HepG2 (cell line): ENCODE results near the gene STX4. TPM values are rescaled to one million over a fixed set of nuclear protein-coding genes. Genes with fewer than 3 reads are reported as not detected.
A peak's percentile ranks its signal among the peaks of the same experiment; 100 is the strongest.

ENCODE experiments used
- AHR ChIP-seq: IDR thresholded peaks from 2 replicates; pipeline ENCODE4 v1.6.1; 2018; ENCODE audit warnings: missing genetic modification reagents, missing compliant biosample characterization
- CC2D1A ChIP-seq: sonication (generic); formaldehyde crosslinking; IDR thresholded peaks from 2 replicates; pipeline ENCODE4 v1.8.1; 2023; ENCODE audit warnings: mild to moderate bottlenecking, missing genetic modification reagents
- DPF2 ChIP-seq: sonication (generic); formaldehyde crosslinking; IDR thresholded peaks from 2 replicates; pipeline ENCODE4 v1.4.0; 2020; ENCODE audit warnings: mild to moderate bottlenecking, low read depth, missing genetic modification reagents, borderline replicate concordance
- HMGA1 ChIP-seq: sonication (generic); formaldehyde crosslinking; conservative IDR thresholded peaks from 2 replicates; pipeline ENCODE4 v1.4.0; 2020; ENCODE audit warnings: missing genetic modification reagents
- HOXD1 ChIP-seq: sonication (generic); formaldehyde crosslinking; IDR thresholded peaks from 2 replicates; pipeline ENCODE4 v1.5.0; 2020; ENCODE audit warnings: missing genetic modification reagents
- KDM6A ChIP-seq: IDR thresholded peaks from 2 replicates; pipeline ENCODE4 v1.6.1; 2016; ENCODE audit warnings: low read depth
- KMT2B ChIP-seq: IDR thresholded peaks from 2 replicates; pipeline ENCODE4 v1.6.1; 2016; ENCODE audit warnings: missing genetic modification reagents, missing compliant biosample characterization
- MEF2D ChIP-seq: sonication (generic); formaldehyde crosslinking; IDR thresholded peaks from 2 replicates; pipeline ENCODE4 v1.5.1; 2020; ENCODE audit warnings: mild to moderate bottlenecking, missing genetic modification reagents
- MTA1 ChIP-seq: sonication (generic); formaldehyde crosslinking; IDR thresholded peaks from 2 replicates; pipeline ENCODE4 v1.4.0; 2020; ENCODE audit warnings: missing genetic modification reagents, mild to moderate bottlenecking, borderline replicate concordance
- NFATC3 ChIP-seq: sonication (generic); formaldehyde crosslinking; IDR thresholded peaks from 2 replicates; pipeline ENCODE4 v1.5.1; 2020; ENCODE audit warnings: mild to moderate bottlenecking, missing genetic modification reagents
- PHF20 ChIP-seq: sonication (generic); formaldehyde crosslinking; IDR thresholded peaks from 2 replicates; pipeline ENCODE4 v1.5.0; 2020; ENCODE audit warnings: mild to moderate bottlenecking, missing genetic modification reagents
- PTBP1 ChIP-seq: fragments of 200-400 bp; formaldehyde crosslinking; IDR thresholded peaks from 2 replicates; pipeline ENCODE4 v1.6.1; 2018; ENCODE audit warnings: low read length, low read depth; ENCODE audit not compliant: poor library complexity, severe bottlenecking
- SIX1 ChIP-seq: sonication (generic); formaldehyde crosslinking; IDR thresholded peaks from 2 replicates; pipeline ENCODE4 v1.4.0; 2020; ENCODE audit warnings: missing genetic modification reagents, borderline replicate concordance
- SOX6 ChIP-seq, 2 experiments: fragments of 450-650 bp in 1 of 2; sonication (generic) in 1 of 2; formaldehyde crosslinking in 1 of 2; IDR thresholded peaks; 2 replicates each; pipeline versions ENCODE4 v1.4.0 to v1.6.1; 2017 to 2020; ENCODE audit warnings: antibody characterized with exemption in 1 of 2, mild to moderate bottlenecking in 1 of 2, missing genetic modification reagents in 1 of 2
- SP140L ChIP-seq: sonication (generic); formaldehyde crosslinking; IDR thresholded peaks from 2 replicates; pipeline ENCODE4 v1.4.0; 2020; ENCODE audit warnings: missing genetic modification reagents, borderline replicate concordance
- TAF1 ChIP-seq: sonication (generic); formaldehyde crosslinking; IDR thresholded peaks from 2 replicates; pipeline ENCODE4 v1.4.0; 2020; ENCODE audit warnings: missing genetic modification reagents
- ZBTB20 ChIP-seq: sonication (generic); formaldehyde crosslinking; IDR thresholded peaks from 2 replicates; pipeline ENCODE4 v1.8.1; 2023; ENCODE audit warnings: missing genetic modification reagents, low read depth, mild to moderate bottlenecking, borderline replicate concordance
- ZNF263 ChIP-seq: sonication (generic); formaldehyde crosslinking; IDR thresholded peaks from 2 replicates; pipeline ENCODE4 v1.4.0; 2020; ENCODE audit warnings: missing genetic modification reagents
- ZNF543 ChIP-seq: sonication (generic); formaldehyde crosslinking; IDR thresholded peaks from 2 replicates; pipeline ENCODE4 v1.4.0; 2020; ENCODE audit warnings: mild to moderate bottlenecking, missing genetic modification reagents
- ZNF614 ChIP-seq: IDR thresholded peaks from 2 replicates; pipeline ENCODE4 v1.6.1; 2018; ENCODE audit warnings: missing biosample characterization, missing genetic modification reagents, inconsistent platforms, borderline replicate concordance
- ZNF615 ChIP-seq: sonication (generic); formaldehyde crosslinking; IDR thresholded peaks from 2 replicates; pipeline ENCODE4 v1.5.0; 2020; ENCODE audit warnings: mild to moderate bottlenecking, missing genetic modification reagents, borderline replicate concordance
- polyA plus RNA-seq, 8 experiments: library from polyadenylated mRNA; depleted of rRNA in 3 of 8; stranded (reverse) in 7 of 8; unstranded in 1 of 8; fragments of >200 nt; fragmentation: Illumina TruSeq in 4 of 8; extraction: Trizol in 4 of 8; gene quantifications; 2 replicates each; pipeline versions ENCODE4 v1.2.1 to v1.2.3, GENCODE V29; 2011 to 2016; ENCODE audit warnings: low read depth in 4 of 8, missing spikeins in 1 of 8, mixed read lengths in 1 of 8; ENCODE audit not compliant: insufficient read depth in 1 of 8
- total RNA-seq, 5 experiments: library from RNA; depleted of rRNA; stranded (reverse); fragments of >200 nt; fragmentation: Illumina TruSeq; extraction: Trizol; gene quantifications; 2 replicates each; pipeline ENCODE4 v1.2.3, GENCODE V29; 2016; ENCODE audit warnings: low read depth in 1 of 5
- TF ChIP-seq, protein P1 (sequence below): sonication (generic); formaldehyde crosslinking; IDR thresholded peaks from 2 replicates; pipeline ENCODE4 v1.5.0; 2020; ENCODE audit warnings: mild to moderate bottlenecking, missing genetic modification reagents, borderline replicate concordance

The STX4 gene
- total and polyA plus RNA-seq, 2 of the 13 experiments (the other 11 are each of a cell fraction or from before 2014, with no cell fraction given), result 29.2 to 34.6 TPM

DNA sequence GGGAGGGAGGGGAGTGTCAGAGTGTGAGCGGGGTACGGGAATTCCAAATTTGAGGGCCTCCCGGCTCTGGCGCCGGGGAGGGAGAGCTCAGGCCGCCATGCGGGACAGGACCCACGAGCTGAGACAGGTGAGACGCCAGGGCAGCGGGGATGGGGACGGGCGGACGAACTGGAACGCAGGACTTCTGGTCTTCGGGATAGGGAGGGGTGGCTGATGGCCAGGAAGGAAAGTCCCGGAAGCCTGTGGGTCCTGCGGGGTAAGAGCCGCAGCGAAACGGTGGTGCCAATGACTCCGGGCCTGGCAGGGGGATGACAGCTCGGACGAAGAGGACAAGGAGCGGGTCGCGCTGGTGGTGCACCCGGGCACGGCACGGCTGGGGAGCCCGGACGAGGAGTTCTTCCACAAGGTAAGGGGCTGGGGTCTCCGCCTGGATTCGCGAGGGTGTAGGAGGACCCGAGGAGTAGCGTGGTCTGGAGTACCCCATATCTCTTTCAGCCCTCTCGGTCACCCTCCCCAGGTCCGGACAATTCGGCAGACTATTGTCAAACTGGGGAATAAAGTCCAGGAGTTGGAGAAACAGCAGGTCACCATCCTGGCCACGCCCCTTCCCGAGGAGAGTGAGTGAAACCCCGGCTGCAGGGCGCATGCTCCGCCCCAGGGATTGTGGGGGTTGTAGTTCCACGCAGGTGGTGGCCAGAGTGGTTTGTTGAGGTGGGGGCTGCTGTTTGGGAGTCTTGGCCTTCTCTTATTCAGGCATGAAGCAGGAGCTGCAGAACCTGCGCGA is 543 bp downstream of the STX4 start (continued):
- TF ChIP-seq HMGA1 (CRISPR knock-in tag) (no peak), KMT2B (0 out of 2 replicates have a peak, but pooled peaks have one; percentile 21), SOX6 (IDR thresholded peaks at IDR 0.05) (no peak), SOX6 (CRISPR knock-in tag; IDR thresholded peaks at IDR 0.05) (peak; percentile 71), SIX1 (CRISPR knock-in tag) (no peak), NFATC3 (CRISPR knock-in tag) (no peak; the same call in 1 of the 2 replicates), ZBTB20 (CRISPR knock-in tag) (no peak), MTA1 (CRISPR knock-in tag) (no peak), MEF2D (peak; percentile 72; the same call in 1 of the 2 replicates), TAF1 (peak; percentile 78), ZNF615 (no peak), SP140L (peak; percentile 53; the same call in 1 of the 2 replicates), HOXD1 (CRISPR knock-in tag) (0 out of 2 replicates have a peak, but pooled peaks have one; percentile 39), ZNF263 (CRISPR knock-in tag) (no peak), PTBP1 (no peak), ZNF614 (CRISPR knock-in tag) (peak; percentile 30; the same call in 1 of the 2 replicates), DPF2 (CRISPR knock-in tag) (no peak), KDM6A (CRISPR knock-in tag) (no peak), CC2D1A (CRISPR knock-in tag) (no peak), ZNF543 (no peak), AHR (CRISPR knock-in tag) (no peak; the same call in 1 of the 2 replicates), PHF20 (0 out of 2 replicates have a peak, but pooled peaks have one; percentile 36)
- TF ChIP-seq, protein P1, sequence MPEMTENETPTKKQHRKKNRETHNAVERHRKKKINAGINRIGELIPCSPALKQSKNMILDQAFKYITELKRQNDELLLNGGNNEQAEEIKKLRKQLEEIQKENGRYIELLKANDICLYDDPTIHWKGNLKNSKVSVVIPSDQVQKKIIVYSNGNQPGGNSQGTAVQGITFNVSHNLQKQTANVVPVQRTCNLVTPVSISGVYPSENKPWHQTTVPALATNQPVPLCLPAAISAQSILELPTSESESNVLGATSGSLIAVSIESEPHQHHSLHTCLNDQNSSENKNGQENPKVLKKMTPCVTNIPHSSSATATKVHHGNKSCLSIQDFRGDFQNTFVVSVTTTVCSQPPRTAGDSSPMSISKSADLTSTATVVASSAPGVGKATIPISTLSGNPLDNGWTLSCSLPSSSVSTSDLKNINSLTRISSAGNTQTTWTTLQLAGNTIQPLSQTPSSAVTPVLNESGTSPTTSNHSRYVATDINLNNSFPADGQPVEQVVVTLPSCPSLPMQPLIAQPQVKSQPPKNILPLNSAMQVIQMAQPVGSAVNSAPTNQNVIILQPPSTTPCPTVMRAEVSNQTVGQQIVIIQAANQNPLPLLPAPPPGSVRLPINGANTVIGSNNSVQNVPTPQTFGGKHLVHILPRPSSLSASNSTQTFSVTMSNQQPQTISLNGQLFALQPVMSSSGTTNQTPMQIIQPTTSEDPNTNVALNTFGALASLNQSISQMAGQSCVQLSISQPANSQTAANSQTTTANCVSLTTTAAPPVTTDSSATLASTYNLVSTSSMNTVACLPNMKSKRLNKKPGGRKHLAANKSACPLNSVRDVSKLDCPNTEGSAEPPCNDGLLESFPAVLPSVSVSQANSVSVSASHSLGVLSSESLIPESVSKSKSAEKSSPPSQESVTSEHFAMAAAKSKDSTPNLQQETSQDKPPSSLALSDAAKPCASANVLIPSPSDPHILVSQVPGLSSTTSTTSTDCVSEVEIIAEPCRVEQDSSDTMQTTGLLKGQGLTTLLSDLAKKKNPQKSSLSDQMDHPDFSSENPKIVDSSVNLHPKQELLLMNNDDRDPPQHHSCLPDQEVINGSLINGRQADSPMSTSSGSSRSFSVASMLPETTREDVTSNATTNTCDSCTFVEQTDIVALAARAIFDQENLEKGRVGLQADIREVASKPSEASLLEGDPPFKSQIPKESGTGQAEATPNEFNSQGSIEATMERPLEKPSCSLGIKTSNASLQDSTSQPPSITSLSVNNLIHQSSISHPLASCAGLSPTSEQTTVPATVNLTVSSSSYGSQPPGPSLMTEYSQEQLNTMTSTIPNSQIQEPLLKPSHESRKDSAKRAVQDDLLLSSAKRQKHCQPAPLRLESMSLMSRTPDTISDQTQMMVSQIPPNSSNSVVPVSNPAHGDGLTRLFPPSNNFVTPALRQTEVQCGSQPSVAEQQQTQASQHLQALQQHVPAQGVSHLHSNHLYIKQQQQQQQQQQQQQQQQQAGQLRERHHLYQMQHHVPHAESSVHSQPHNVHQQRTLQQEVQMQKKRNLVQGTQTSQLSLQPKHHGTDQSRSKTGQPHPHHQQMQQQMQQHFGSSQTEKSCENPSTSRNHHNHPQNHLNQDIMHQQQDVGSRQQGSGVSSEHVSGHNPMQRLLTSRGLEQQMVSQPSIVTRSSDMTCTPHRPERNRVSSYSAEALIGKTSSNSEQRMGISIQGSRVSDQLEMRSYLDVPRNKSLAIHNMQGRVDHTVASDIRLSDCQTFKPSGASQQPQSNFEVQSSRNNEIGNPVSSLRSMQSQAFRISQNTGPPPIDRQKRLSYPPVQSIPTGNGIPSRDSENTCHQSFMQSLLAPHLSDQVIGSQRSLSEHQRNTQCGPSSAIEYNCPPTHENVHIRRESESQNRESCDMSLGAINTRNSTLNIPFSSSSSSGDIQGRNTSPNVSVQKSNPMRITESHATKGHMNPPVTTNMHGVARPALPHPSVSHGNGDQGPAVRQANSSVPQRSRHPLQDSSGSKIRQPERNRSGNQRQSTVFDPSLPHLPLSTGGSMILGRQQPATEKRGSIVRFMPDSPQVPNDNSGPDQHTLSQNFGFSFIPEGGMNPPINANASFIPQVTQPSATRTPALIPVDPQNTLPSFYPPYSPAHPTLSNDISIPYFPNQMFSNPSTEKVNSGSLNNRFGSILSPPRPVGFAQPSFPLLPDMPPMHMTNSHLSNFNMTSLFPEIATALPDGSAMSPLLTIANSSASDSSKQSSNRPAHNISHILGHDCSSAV (CRISPR knock-in tag), result no peak
